Endodermal cell (in vitro differentiated cells): ENCODE measurements around the gene C14orf180. TPM values are rescaled to one million over a fixed set of nuclear protein-coding genes. Genes with fewer than 3 reads are reported as not detected.

Experiments
- DNase-seq: peaks from one replicate; pipeline ENCODE4 v3.0.0-alpha.2; 2017
- H3K27ac ChIP-seq: 2 replicates; pipeline ENCODE4 v1.5.1; 2013; ENCODE audit warnings: mild to moderate bottlenecking, low read depth, low read length, moderate library complexity
- H3K27me3 ChIP-seq: 2 replicates; pipeline ENCODE4 v1.6.1; 2013; ENCODE audit warnings: mild to moderate bottlenecking, low read length, moderate library complexity; ENCODE audit not compliant: insufficient read depth, control insufficient read depth, poor library complexity, severe bottlenecking
- H3K36me3 ChIP-seq: 2 replicates; pipeline ENCODE4 v1.7.0; 2013; ENCODE audit warnings: mild to moderate bottlenecking, low read length, moderate library complexity; ENCODE audit not compliant: control insufficient read depth, insufficient read depth
- H3K4me1 ChIP-seq: one replicate; pipeline ENCODE4 v1.7.0; 2013; ENCODE audit warnings: low read length; ENCODE audit not compliant: control insufficient read depth, insufficient read depth
- H3K4me3 ChIP-seq: 2 replicates; pipeline ENCODE4 v1.5.1; 2013; ENCODE audit warnings: mild to moderate bottlenecking, low read length, moderate library complexity
- H3K9ac ChIP-seq: 2 replicates; pipeline ENCODE4 v1.6.1; 2013; ENCODE audit warnings: mild to moderate bottlenecking, low read length, moderate library complexity; ENCODE audit not compliant: poor library complexity, severe bottlenecking; ENCODE audit errors: extremely low read depth
- H3K9me3 ChIP-seq: 2 replicates; pipeline ENCODE4 v1.6.1; 2013; ENCODE audit warnings: mild to moderate bottlenecking, low read length, moderate library complexity; ENCODE audit not compliant: control insufficient read depth
- H3K27ac Mint-ChIP-seq: 2 replicates; pipeline ENCODE4 v1.8.0; 2020; ENCODE audit warnings: mixed read lengths
- H3K27me3 Mint-ChIP-seq: 2 replicates; pipeline ENCODE4 v1.8.0; 2021; ENCODE audit warnings: mild to moderate bottlenecking, mixed read lengths; ENCODE audit not compliant: insufficient read depth
- H3K36me3 Mint-ChIP-seq: 2 replicates; pipeline ENCODE4 v1.8.0; 2020; ENCODE audit warnings: low read depth, mixed read lengths
- H3K4me1 Mint-ChIP-seq: 2 replicates; pipeline ENCODE4 v1.8.0; 2020; ENCODE audit warnings: mixed read lengths
- H3K4me3 Mint-ChIP-seq: 2 replicates; pipeline ENCODE4 v1.8.0; 2020; ENCODE audit warnings: mild to moderate bottlenecking, moderate library complexity, mixed read lengths
- H3K9me3 Mint-ChIP-seq: 2 replicates; pipeline ENCODE4 v1.8.0; 2020; ENCODE audit warnings: mild to moderate bottlenecking, mixed read lengths
- WGBS, 2 experiments: methylation state at CpG; one replicate each; pipeline versions ENCODE4 v1.1.5 to v1.1.7; 2013; ENCODE audit warnings: missing lambda C conversion rate in 2 of 2, mixed read lengths in 1 of 2; ENCODE audit not compliant: insufficient coverage in 1 of 2, insufficient read length in 1 of 2; 5-methylcytosine and 5-hydroxymethylcytosine counted together
- total RNA-seq, 2 donors: library from RNA; stranded (reverse); fragmentation: NEBNext Ultra II Directional in 1 of 2; extraction: Animal tissue kit (Norgen Biotek cat#: 25700) in 1 of 2; gene quantifications; 2 replicates in 1 of 2; 3 replicates in 1 of 2; pipeline ENCODE4 v1.2.1, GENCODE V29; 2021
- TF ChIP-seq, protein P1 (sequence below): fragments of 200-600 bp; sonication (generic); conservative IDR thresholded peaks from 2 replicates; pipeline ENCODE4 v1.5.0; 2021; ENCODE audit warnings: antibody characterized with exemption, mild to moderate bottlenecking

C14orf180 gene
- total RNA-seq, 2 donors from 2014 or later, result not detected

DNA sequence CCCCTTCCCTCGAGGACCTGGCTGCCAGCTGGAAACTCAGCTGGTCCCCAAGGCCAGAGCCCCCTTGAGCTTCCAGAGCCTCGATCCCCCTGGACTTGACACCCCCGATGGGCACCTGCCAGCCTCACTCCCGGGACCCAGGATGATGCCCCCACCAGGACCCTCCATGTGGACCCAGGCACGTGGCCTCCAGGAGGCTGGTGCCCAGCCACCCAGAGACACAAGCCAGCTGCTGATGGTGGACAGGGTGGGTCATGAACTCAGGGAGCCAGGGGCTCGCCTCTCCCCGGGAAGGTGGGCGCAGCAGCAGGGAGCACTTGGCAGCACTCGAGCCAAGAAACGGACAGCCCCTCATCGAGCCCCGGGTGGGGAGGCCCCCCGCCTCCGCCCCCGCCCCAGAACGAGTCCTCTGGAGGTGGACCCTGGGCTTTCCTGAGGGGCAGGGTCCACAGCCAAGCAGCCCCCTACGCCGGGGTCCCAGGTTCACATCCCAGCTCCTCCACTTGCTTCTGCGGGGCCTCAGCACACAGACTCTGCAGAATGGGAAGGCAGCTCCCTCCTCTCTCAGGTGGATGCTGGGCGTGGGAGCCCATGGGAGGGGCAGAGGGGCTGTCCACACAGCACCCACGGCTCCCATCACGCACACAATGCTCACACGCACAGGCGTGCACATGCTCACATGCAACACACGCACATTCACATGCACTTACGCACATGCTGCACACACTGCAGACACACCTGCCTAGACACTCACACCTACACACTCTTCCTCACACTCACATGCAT is 12.1 kb downstream of the C14orf180 start:
- Histone ChIP-seq H3K36me3 (no peaks in the 10 kb centered on the region), H3K4me1 (no peaks in the 10 kb centered on the region), H3K4me3 (no peak overlapping the region), H3K27ac (no peak overlapping the region), H3K9me3 (no peaks in the 10 kb centered on the region), H3K27me3 (no peaks in the 10 kb centered on the region), H3K9ac (no peak overlapping the region)
- H3K9me3 Mint-ChIP-seq, result no peaks in the 10 kb centered on the region
- 86 to 91% methylated on average over 19 to 26 of the region's 26 CpGs for WGBS, 2 experiments
- no peaks in the 10 kb centered on the region for H3K4me1 Mint-ChIP-seq
- no peak overlapping the region for H3K27ac Mint-ChIP-seq
- DNase-seq, result no peak
- H3K27me3 Mint-ChIP-seq, result no peaks in the 10 kb centered on the region
- no peak overlapping the region for H3K4me3 Mint-ChIP-seq
- TF ChIP-seq, protein P1, sequence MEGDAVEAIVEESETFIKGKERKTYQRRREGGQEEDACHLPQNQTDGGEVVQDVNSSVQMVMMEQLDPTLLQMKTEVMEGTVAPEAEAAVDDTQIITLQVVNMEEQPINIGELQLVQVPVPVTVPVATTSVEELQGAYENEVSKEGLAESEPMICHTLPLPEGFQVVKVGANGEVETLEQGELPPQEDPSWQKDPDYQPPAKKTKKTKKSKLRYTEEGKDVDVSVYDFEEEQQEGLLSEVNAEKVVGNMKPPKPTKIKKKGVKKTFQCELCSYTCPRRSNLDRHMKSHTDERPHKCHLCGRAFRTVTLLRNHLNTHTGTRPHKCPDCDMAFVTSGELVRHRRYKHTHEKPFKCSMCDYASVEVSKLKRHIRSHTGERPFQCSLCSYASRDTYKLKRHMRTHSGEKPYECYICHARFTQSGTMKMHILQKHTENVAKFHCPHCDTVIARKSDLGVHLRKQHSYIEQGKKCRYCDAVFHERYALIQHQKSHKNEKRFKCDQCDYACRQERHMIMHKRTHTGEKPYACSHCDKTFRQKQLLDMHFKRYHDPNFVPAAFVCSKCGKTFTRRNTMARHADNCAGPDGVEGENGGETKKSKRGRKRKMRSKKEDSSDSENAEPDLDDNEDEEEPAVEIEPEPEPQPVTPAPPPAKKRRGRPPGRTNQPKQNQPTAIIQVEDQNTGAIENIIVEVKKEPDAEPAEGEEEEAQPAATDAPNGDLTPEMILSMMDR, result no peak
- H3K36me3 Mint-ChIP-seq, result no peaks in the 10 kb centered on the region

DNA sequence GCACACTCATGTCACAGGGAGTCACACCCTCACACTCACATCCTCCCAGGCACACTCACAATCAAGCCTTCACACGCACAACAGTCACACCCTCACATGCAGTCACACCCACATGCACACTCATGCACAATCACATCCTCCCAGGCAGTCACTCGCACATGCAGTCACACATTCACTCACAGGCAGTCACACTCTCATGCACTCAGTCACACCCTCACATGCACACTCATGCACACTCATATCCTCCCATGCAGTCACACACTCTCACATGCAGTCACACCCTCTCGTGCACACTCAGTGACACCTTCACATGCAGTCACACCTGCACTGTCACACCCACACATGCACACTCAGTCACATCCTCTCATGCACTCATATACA is 12.7 kb downstream of the C14orf180 start:
- H3K27ac Mint-ChIP-seq, result no peak overlapping the region
- H3K27me3 Mint-ChIP-seq, result no peaks in the 10 kb centered on the region

DNA sequence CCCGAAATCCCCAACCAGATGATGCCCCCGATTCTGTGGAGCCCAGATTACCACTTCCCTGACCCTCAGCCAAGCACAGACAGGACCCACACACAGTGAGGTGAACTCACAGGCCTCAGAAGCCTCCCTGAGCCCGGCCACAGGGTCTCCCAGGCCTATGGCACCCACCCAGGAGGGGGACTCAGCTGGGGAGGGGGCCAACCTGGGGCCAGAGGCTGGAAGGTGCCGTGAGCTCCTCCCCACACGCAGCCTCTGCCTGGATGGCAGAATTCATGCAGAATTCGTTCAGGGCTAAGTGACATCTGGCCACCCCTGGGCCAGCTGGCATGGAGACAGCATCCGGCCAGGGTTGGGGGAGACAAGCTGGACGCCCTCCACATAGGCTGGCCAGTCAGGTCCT is 13.2 kb downstream of the C14orf180 start:
- Mint-ChIP-seq H3K36me3 (no peaks in the 10 kb centered on the region), H3K27ac (no peak overlapping the region), H3K27me3 (no peaks in the 10 kb centered on the region), H3K4me3 (no peak overlapping the region), H3K9me3 (no peaks in the 10 kb centered on the region), H3K4me1 (no peaks in the 10 kb centered on the region)
- Histone ChIP-seq H3K9me3 (no peaks in the 10 kb centered on the region), H3K4me1 (no peaks in the 10 kb centered on the region), H3K27me3 (no peaks in the 10 kb centered on the region), H3K27ac (no peak overlapping the region), H3K36me3 (no peaks in the 10 kb centered on the region), H3K9ac (no peak overlapping the region), H3K4me3 (no peak overlapping the region)
- TF ChIP-seq, protein P1, result no peak
- 83 to 89% methylated on average over 8 of the region's 8 CpGs for WGBS, 2 experiments
- no peak for DNase-seq

More for the DNA sequence above, 12.7 kb downstream of the C14orf180 start:
- 87 to 88% methylated on average over 3 of the region's 3 CpGs for WGBS, 2 experiments
- no peak overlapping the region for H3K4me3 ChIP-seq
- Mint-ChIP-seq H3K36me3 (no peaks in the 10 kb centered on the region), H3K4me1 (no peaks in the 10 kb centered on the region), H3K9me3 (no peaks in the 10 kb centered on the region), H3K4me3 (no peak overlapping the region)
- no peaks in the 10 kb centered on the region for H3K36me3 ChIP-seq
- no peak overlapping the region for H3K27ac ChIP-seq
- TF ChIP-seq, protein P1, result no peak
- H3K9me3 ChIP-seq, result no peaks in the 10 kb centered on the region
- no peak for DNase-seq
- H3K27me3 ChIP-seq, result no peaks in the 10 kb centered on the region
- no peaks in the 10 kb centered on the region for H3K4me1 ChIP-seq
- no peak overlapping the region for H3K9ac ChIP-seq
